SK-N-MC (cell line): ENCODE results near the gene SLIT2.

Source experiments
- EZH2 ChIP-seq: fragments of 200-600 bp; sonication (generic); IDR thresholded peaks from one replicate; pipeline ENCODE4 v1.6.1; 2017; ENCODE audit warnings: antibody characterized with exemption
- FOXP2 ChIP-seq: optimal IDR thresholded peaks from 2 replicates; pipeline ENCODE3; 2011; ENCODE audit warnings: mild to moderate bottlenecking, moderate library complexity; ENCODE audit not compliant: insufficient read depth; ENCODE audit errors: extremely low read length, control extremely low read depth
- POLR2AphosphoS5 ChIP-seq: IDR thresholded peaks from 2 replicates; pipeline ENCODE4 v1.6.1; 2012; ENCODE audit warnings: mild to moderate bottlenecking, low read depth, low read length, borderline replicate concordance

DNA sequence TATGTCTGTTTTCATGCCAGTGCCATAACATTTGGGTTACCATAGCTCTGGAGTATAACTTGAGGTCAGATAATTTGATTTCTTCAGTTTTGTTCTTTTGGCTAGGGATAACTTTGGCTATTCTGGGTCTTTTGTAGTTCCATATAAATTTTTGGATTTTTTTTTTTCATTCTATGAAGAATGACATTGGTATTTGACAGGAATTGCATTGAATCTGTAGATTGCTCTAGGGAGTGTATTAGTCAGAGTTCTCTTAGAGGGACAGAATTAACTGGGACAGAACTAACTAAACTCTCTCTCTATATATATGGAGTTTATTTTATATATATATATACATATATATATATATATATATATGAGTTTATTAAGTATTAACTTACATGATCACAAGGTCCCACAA is 32.2 kb upstream of the SLIT2 start:
- TF ChIP-seq POLR2AphosphoS5 (no peak), EZH2 (no peak), FOXP2 (no peak)
